NOMO-1 treated with DMSO at 0.1 percent for 48 hours (cell line): ENCODE results near the gene IFT22.
"Not testable (repeated sequence)": the region's sequence is repeated elsewhere in the genome, so short reads cannot be mapped to it uniquely, and the experiment has no call there.

ENCODE experiments used
- DNase-seq: peaks from one replicate; lab custom pipeline; 2025; ENCODE audit not compliant: unreplicated experiment; lab: John Stamatoyannopoulos, UW

IFT22 gene

GRCh38 chr7:101315336-101315735 lies 6.3 kb downstream of the IFT22 start:
- peak; percentile 39 for DNase-seq

- no peak for DNase-seq
Observed at GRCh38 chr7:101308245-101309085, 13.1 kb downstream of the IFT22 start.

- no peak for DNase-seq
Observed at GRCh38 chr7:101306307-101306706, 15.3 kb downstream of the IFT22 start.

GRCh38 chr7:101303102-101303701 lies 18.4 kb downstream of the IFT22 start:
- no peak for DNase-seq

- DNase-seq = no peak
Observed at GRCh38 chr7:101302641-101303101, 18.9 kb downstream of the IFT22 start.

- no peak for DNase-seq
Observed at GRCh38 chr7:101300465-101301376, 20.9 kb downstream of the IFT22 start.

GRCh38 chr7:101299511-101300464 lies 21.8 kb downstream of the IFT22 start:
- no peak for DNase-seq

- no peak for DNase-seq
Observed at GRCh38 chr7:101294832-101295121, 26.8 kb downstream of the IFT22 start.

GRCh38 chr7:101294039-101294831 lies 27.4 kb downstream of the IFT22 start:
- no peak for DNase-seq

- not testable (repeated sequence) for DNase-seq
Observed at GRCh38 chr7:101293069-101294021, 28.3 kb downstream of the IFT22 start.

- DNase-seq = not testable (repeated sequence)
Observed at GRCh38 chr7:101292566-101292965, 29.0 kb downstream of the IFT22 start.

- DNase-seq = peak; percentile 16
Observed at GRCh38 chr7:101290186-101291037, 31.2 kb downstream of the IFT22 start.

- not testable (repeated sequence) for DNase-seq
Observed at GRCh38 chr7:101289687-101290086, 31.9 kb downstream of the IFT22 start.

- no peak for DNase-seq
Observed at GRCh38 chr7:101288439-101288838, 33.2 kb downstream of the IFT22 start.

- DNase-seq = no peak
Observed at GRCh38 chr7:101287032-101287431, 34.6 kb downstream of the IFT22 start.

- not testable (repeated sequence) for DNase-seq
Observed at GRCh38 chr7:101285880-101286279, 35.7 kb downstream of the IFT22 start.

- DNase-seq = no peak
Observed at GRCh38 chr7:101285171-101285570, 36.4 kb downstream of the IFT22 start.

GRCh38 chr7:101280912-101281311 lies 40.7 kb downstream of the IFT22 start:
- DNase-seq = not testable (repeated sequence)
